MCF 10A (cell line): ENCODE results near the gene ITGB3BP. TPM values are rescaled to one million over a fixed set of nuclear protein-coding genes. Genes with fewer than 3 reads are reported as not detected.

Experiments
- BruUV-seq: library from RNA; stranded (reverse); fragments of 400-500 nt; replicated peaks from 2 replicates; lab custom pipeline; 2021; lab: Mats Ljungman, UMichigan
- CTCF ChIA-PET: fragments of 300-600 bp; sonication (Branson Sonifier 250); formaldehyde crosslinking; extraction: SDS; loops from one replicate; lab custom pipeline; 2021; ENCODE audit warnings: antibody characterized with exemption, inconsistent platforms; lab: Yijun Ruan, JAX
- POLR2A ChIA-PET: fragments of 300-600, 350-650 bp; sonication (Branson Sonifier 250); formaldehyde crosslinking; extraction: SDS; loops from one replicate; lab custom pipeline; 2020; ENCODE audit warnings: antibody characterized with exemption, inconsistent platforms; lab: Yijun Ruan, JAX
- DNase-seq: peaks from one replicate; pipeline ENCODE4 v3.0.0-alpha.2; 2018; ENCODE audit not compliant: unreplicated experiment
- H3K27ac Mint-ChIP-seq: one replicate; pipeline ENCODE4 v1.8.0; 2022; ENCODE audit warnings: mild to moderate bottlenecking, low read depth, mixed read lengths; ENCODE audit not compliant: unreplicated experiment
- H3K27me3 Mint-ChIP-seq: one replicate; pipeline ENCODE4 v1.8.0; 2022; ENCODE audit warnings: mixed read lengths; ENCODE audit not compliant: insufficient read depth, unreplicated experiment
- H3K36me3 Mint-ChIP-seq: one replicate; pipeline ENCODE4 v1.8.0; 2022; ENCODE audit warnings: mild to moderate bottlenecking, moderate library complexity, mixed read lengths; ENCODE audit not compliant: insufficient read depth, unreplicated experiment
- H3K4me1 Mint-ChIP-seq: one replicate; pipeline ENCODE4 v1.8.0; 2022; ENCODE audit warnings: mixed read lengths; ENCODE audit not compliant: insufficient read depth, unreplicated experiment
- H3K4me3 Mint-ChIP-seq: one replicate; pipeline ENCODE4 v1.8.0; 2022; ENCODE audit warnings: mild to moderate bottlenecking, moderate library complexity, mixed read lengths; ENCODE audit not compliant: unreplicated experiment
- H3K9me3 Mint-ChIP-seq: one replicate; pipeline ENCODE4 v1.8.0; 2022; ENCODE audit warnings: mixed read lengths; ENCODE audit not compliant: unreplicated experiment
- CTCF ChIP-seq: fragments of 200-600 bp; IDR thresholded peaks from one replicate; pipeline ENCODE4 v1.8.0; 2022; ENCODE audit warnings: antibody characterized with exemption, mild to moderate bottlenecking; ENCODE audit not compliant: unreplicated experiment
- intact Hi-C: fragments of 100-400 bp; cut with micrococcal nuclease; formaldehyde crosslinking; loops from 2 replicates; pipeline ENCODE4 v1.14.1; 2022
- total RNA-seq: library from RNA; stranded (reverse); gene quantifications from 2 replicates; pipeline ENCODE4 v1.2.3, GENCODE V29; 2022

Gene ITGB3BP
- total RNA-seq, 1 experiment from 2014 or later = 31.8 TPM

- H3K27me3 Mint-ChIP-seq = no peaks in the 10 kb centered on the region
- no TSS peak for BruUV-seq
- CTCF ChIA-PET = no interaction called here
- peaks cover 26% of the 10 kb centered on the region for H3K36me3 Mint-ChIP-seq
- no peaks in the 10 kb centered on the region for H3K9me3 Mint-ChIP-seq
- no peak overlapping the region for H3K27ac Mint-ChIP-seq
- no peak for DNase-seq
- no peak overlapping the region for H3K4me3 Mint-ChIP-seq
- H3K4me1 Mint-ChIP-seq = peaks cover 5% of the 10 kb centered on the region
- POLR2A ChIA-PET = interaction anchor here (1.0 kb wide), 1 partner anchor 17 kb away, joined by 3 read pairs; the partner anchor contains the start of gene EFCAB7
- intact Hi-C loops = no loop called here
- TF ChIP-seq CTCF = no peak
Observed at GRCh38 chr1:63506782-63507181, 16.2 kb downstream of the ITGB3BP start.

- CTCF ChIA-PET = no interaction called here
- Mint-ChIP-seq H3K4me3 (no peak overlapping the region), H3K27ac (no peak overlapping the region), H3K4me1 (peaks cover 18% of the 10 kb centered on the region), H3K9me3 (peaks cover 7% of the 10 kb centered on the region), H3K36me3 (peaks cover 8% of the 10 kb centered on the region), H3K27me3 (no peaks in the 10 kb centered on the region)
- intact Hi-C loops = no loop called here
- POLR2A ChIA-PET = no interaction called here
- TF ChIP-seq CTCF = no peak
- no peak for DNase-seq
- BruUV-seq = no TSS peak
Observed at GRCh38 chr1:63501256-63501655, 21.8 kb downstream of the ITGB3BP start.

GRCh38 chr1:63498106-63498505, 24.9 kb downstream of the ITGB3BP start:
- no TSS peak for BruUV-seq
- Mint-ChIP-seq H3K4me3 (no peak overlapping the region), H3K36me3 (peaks cover 6% of the 10 kb centered on the region), H3K4me1 (peaks cover 18% of the 10 kb centered on the region), H3K9me3 (peaks cover 7% of the 10 kb centered on the region), H3K27me3 (no peaks in the 10 kb centered on the region), H3K27ac (peak overlapping the region; percentile 23)
- TF ChIP-seq CTCF = no peak
- ChIA-PET CTCF (interaction anchor here (0.9 kb wide), 1 partner anchor 94 kb away, joined by 3 read pairs; no protein-coding TSS in a partner anchor), POLR2A (interaction anchor here (0.7 kb wide), 1 partner anchor 14 kb away, joined by 4 read pairs; no protein-coding TSS in a partner anchor)
- intact Hi-C loops = no loop called here
- DNase-seq = peak; percentile 16

GRCh38 chr1:63497577-63497976, 25.4 kb downstream of the ITGB3BP start:
- ChIA-PET CTCF (interaction anchor here (0.9 to 1.5 kb wide), 2 partner anchors 16 to 94 kb away, joined by 3 to 4 read pairs; no protein-coding TSS in a partner anchor), POLR2A (interaction anchor here (1.3 kb wide), 1 partner anchor 9 kb away, joined by 4 read pairs; no protein-coding TSS in a partner anchor)
- Mint-ChIP-seq H3K27ac (peak overlapping the region; percentile 23), H3K4me1 (peaks cover 20% of the 10 kb centered on the region), H3K9me3 (peaks cover 7% of the 10 kb centered on the region), H3K27me3 (no peaks in the 10 kb centered on the region), H3K4me3 (no peak overlapping the region), H3K36me3 (peaks cover 6% of the 10 kb centered on the region)
- intact Hi-C loops = no loop called here
- TF ChIP-seq CTCF = no peak
- BruUV-seq = no TSS peak
- no peak for DNase-seq
